ENCODE results near the gene L3MBTL4.

Gene L3MBTL4

DNA sequence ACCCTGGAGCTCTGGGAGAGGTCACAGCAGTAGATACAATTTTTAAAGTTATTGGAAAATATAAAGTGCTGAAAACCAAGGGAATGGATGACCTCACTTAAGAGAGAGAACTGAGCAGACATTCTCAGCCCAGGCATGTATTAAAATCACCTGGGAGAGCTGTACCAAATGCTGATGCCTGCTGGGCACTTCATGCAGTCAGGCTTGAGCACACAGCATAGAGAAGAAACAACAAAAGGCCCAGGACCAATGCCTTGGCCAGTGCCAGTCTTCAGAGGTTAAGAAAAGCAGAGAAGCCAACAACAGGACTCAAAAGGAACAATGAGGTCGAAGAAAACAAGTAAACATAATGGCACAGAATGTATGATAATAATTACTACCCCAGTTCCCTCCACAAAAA, 211.8 kb downstream of the L3MBTL4 start:
- no peaks in the 10 kb centered on the region for H3K27me3 ChIP-seq (ENCODE audit: control insufficient read depth in 1 of 2, insufficient read depth in 1 of 2, low read length in 2 of 2)
- no peak overlapping the region for H3K23ac ChIP-seq (ENCODE audit: low read length in 2 of 2)

GRCh38 chr18:6200204-6200774, 214.4 kb downstream of the L3MBTL4 start:
- Histone ChIP-seq H2BK15ac (ENCODE audit: low read depth, poor library complexity, severe bottlenecking) (no peak overlapping the region), H3K9ac (ENCODE audit: low read length) (no peak overlapping the region), H3K4me2 (ENCODE audit: low read length, poor library complexity, severe bottlenecking) (no peak overlapping the region), H3K36me3 (ENCODE audit: control insufficient read depth in 1 of 2, insufficient read depth in 2 of 2, low read depth in 1 of 2, low read length in 2 of 2) (no peaks in the 10 kb centered on the region), H3K23ac (ENCODE audit: low read length in 2 of 2) (no peak overlapping the region), H2BK5ac (ENCODE audit: low read depth, low read length, poor library complexity, severe bottlenecking) (no peak overlapping the region), H3K4me3 (ENCODE audit: insufficient read depth in 1 of 2, low read depth in 1 of 2, low read length in 2 of 2) (no peak overlapping the region), H4K8ac (ENCODE audit: low read length) (no peak overlapping the region), H3K79me1 (replicated peaks; ENCODE audit: low read length, poor library complexity, severe bottlenecking) (no peaks in the 10 kb centered on the region), H2BK120ac (ENCODE audit: low read depth, low read length) (no peak overlapping the region), H3K9me3 (ENCODE audit: control insufficient read depth, low read length) (no peaks in the 10 kb centered on the region), H3K4ac (ENCODE audit: low read depth in 1 of 2, low read length in 2 of 2) (no peak overlapping the region), H3K18ac (ENCODE audit: low read depth in 1 of 2, low read length in 2 of 2) (no peak overlapping the region), H3K4me1 (ENCODE audit: control insufficient read depth, insufficient read depth, low read depth, low read length) (no peaks in the 10 kb centered on the region), H2BK12ac (ENCODE audit: low read length in 2 of 2) (no peak overlapping the region), H3K27me3 (ENCODE audit: control insufficient read depth in 1 of 2, insufficient read depth in 1 of 2, low read length in 2 of 2) (no peaks in the 10 kb centered on the region), H3K14ac (ENCODE audit: low read length in 2 of 2) (no peak overlapping the region), H3K27ac (ENCODE audit: low read length, poor library complexity, severe bottlenecking) (no peak overlapping the region), H4K91ac (ENCODE audit: low read length) (no peak overlapping the region), H2AFZ (ENCODE audit: low read depth, low read length) (no peak overlapping the region), H2AK5ac (ENCODE audit: low read length, severe bottlenecking) (no peak overlapping the region)
- DNase-seq: no peak
- WGBS: 72% methylated on average over 3 of the region's 4 CpGs

More for the DNA sequence above, 211.8 kb downstream of the L3MBTL4 start:
- Histone ChIP-seq H2BK12ac (ENCODE audit: low read length in 2 of 2) (no peak overlapping the region), H4K91ac (ENCODE audit: low read length) (no peak overlapping the region), H3K4ac (ENCODE audit: low read depth in 1 of 2, low read length in 2 of 2) (no peak overlapping the region), H2BK15ac (ENCODE audit: low read depth, poor library complexity, severe bottlenecking) (no peak overlapping the region), H3K4me2 (ENCODE audit: low read length, poor library complexity, severe bottlenecking) (no peak overlapping the region), H3K79me1 (replicated peaks; ENCODE audit: low read length, poor library complexity, severe bottlenecking) (no peaks in the 10 kb centered on the region), H3K9ac (ENCODE audit: low read length) (no peak overlapping the region), H4K8ac (ENCODE audit: low read length) (no peak overlapping the region), H3K14ac (ENCODE audit: low read length in 2 of 2) (no peak overlapping the region), H3K9me3 (ENCODE audit: control insufficient read depth, low read length) (no peaks in the 10 kb centered on the region), H2BK5ac (ENCODE audit: low read depth, low read length, poor library complexity, severe bottlenecking) (no peak overlapping the region), H3K18ac (ENCODE audit: low read depth in 1 of 2, low read length in 2 of 2) (no peak overlapping the region), H3K36me3 (ENCODE audit: control insufficient read depth in 1 of 2, insufficient read depth in 2 of 2, low read depth in 1 of 2, low read length in 2 of 2) (no peaks in the 10 kb centered on the region), H2AFZ (ENCODE audit: low read depth, low read length) (no peak overlapping the region), H2AK5ac (ENCODE audit: low read length, severe bottlenecking) (no peak overlapping the region), H3K27ac (ENCODE audit: low read length, poor library complexity, severe bottlenecking) (no peak overlapping the region), H3K4me1 (ENCODE audit: control insufficient read depth, insufficient read depth, low read depth, low read length) (no peaks in the 10 kb centered on the region), H3K4me3 (ENCODE audit: insufficient read depth in 1 of 2, low read depth in 1 of 2, low read length in 2 of 2) (no peak overlapping the region), H2BK120ac (ENCODE audit: low read depth, low read length) (no peak overlapping the region)
- DNase-seq: no peak
- WGBS: no CpG with 5 or more reads among the region's 1 CpG

DNA sequence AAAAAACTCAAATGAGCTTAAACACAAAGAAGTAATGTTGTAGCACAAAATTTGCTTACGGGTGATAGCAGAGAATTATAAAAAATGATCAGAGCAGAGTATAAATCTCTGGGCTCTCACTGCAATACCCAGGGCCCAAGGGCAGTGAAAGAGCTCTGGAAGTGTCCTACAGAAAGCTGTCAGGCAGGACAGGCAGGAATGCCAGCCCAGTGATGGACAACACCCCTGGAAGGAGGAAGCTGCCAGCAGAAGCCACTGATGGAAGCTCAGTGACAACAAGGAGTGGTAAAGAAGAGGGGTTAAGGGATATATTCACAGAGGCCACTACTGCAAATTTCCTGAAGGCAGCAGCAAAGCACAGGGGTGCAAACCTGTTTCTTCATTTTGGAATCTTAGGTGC, 214.9 kb downstream of the L3MBTL4 start:
- Histone ChIP-seq H4K8ac (ENCODE audit: low read length) (no peak overlapping the region), H3K4me1 (ENCODE audit: control insufficient read depth, insufficient read depth, low read depth, low read length) (no peaks in the 10 kb centered on the region), H2BK12ac (ENCODE audit: low read length in 2 of 2) (no peak overlapping the region), H2BK15ac (ENCODE audit: low read depth, poor library complexity, severe bottlenecking) (no peak overlapping the region), H3K4me2 (ENCODE audit: low read length, poor library complexity, severe bottlenecking) (no peak overlapping the region), H3K23ac (ENCODE audit: low read length in 2 of 2) (no peak overlapping the region), H2AK5ac (ENCODE audit: low read length, severe bottlenecking) (no peak overlapping the region), H2BK5ac (ENCODE audit: low read depth, low read length, poor library complexity, severe bottlenecking) (no peak overlapping the region), H2BK120ac (ENCODE audit: low read depth, low read length) (no peak overlapping the region), H3K9ac (ENCODE audit: low read length) (no peak overlapping the region), H2AFZ (ENCODE audit: low read depth, low read length) (no peak overlapping the region), H3K27me3 (ENCODE audit: control insufficient read depth in 1 of 2, insufficient read depth in 1 of 2, low read length in 2 of 2) (no peaks in the 10 kb centered on the region), H3K14ac (ENCODE audit: low read length in 2 of 2) (no peak overlapping the region), H3K4me3 (ENCODE audit: insufficient read depth in 1 of 2, low read depth in 1 of 2, low read length in 2 of 2) (no peak overlapping the region), H3K36me3 (ENCODE audit: control insufficient read depth in 1 of 2, insufficient read depth in 2 of 2, low read depth in 1 of 2, low read length in 2 of 2) (no peaks in the 10 kb centered on the region), H3K79me1 (replicated peaks; ENCODE audit: low read length, poor library complexity, severe bottlenecking) (no peaks in the 10 kb centered on the region), H3K4ac (ENCODE audit: low read depth in 1 of 2, low read length in 2 of 2) (no peak overlapping the region), H3K18ac (ENCODE audit: low read depth in 1 of 2, low read length in 2 of 2) (no peak overlapping the region), H4K91ac (ENCODE audit: low read length) (no peak overlapping the region), H3K27ac (ENCODE audit: low read length, poor library complexity, severe bottlenecking) (no peak overlapping the region), H3K9me3 (ENCODE audit: control insufficient read depth, low read length) (no peaks in the 10 kb centered on the region)
- WGBS: 82% methylated on average over 1 of the region's 1 CpG
- no peak for DNase-seq

GRCh38 chr18:6198585-6198984, 216.1 kb downstream of the L3MBTL4 start:
- DNase-seq: no peak
- H3K36me3 ChIP-seq (ENCODE audit: control insufficient read depth in 1 of 2, insufficient read depth in 2 of 2, low read depth in 1 of 2, low read length in 2 of 2): no peaks in the 10 kb centered on the region
- no peak overlapping the region for H2BK12ac ChIP-seq (ENCODE audit: low read length in 2 of 2)
- H3K4me1 ChIP-seq (ENCODE audit: control insufficient read depth, insufficient read depth, low read depth, low read length): no peaks in the 10 kb centered on the region
- no peak overlapping the region for H2BK5ac ChIP-seq (ENCODE audit: low read depth, low read length, poor library complexity, severe bottlenecking)
- H3K27me3 ChIP-seq (ENCODE audit: control insufficient read depth in 1 of 2, insufficient read depth in 1 of 2, low read length in 2 of 2): no peaks in the 10 kb centered on the region
- H2AFZ ChIP-seq (ENCODE audit: low read depth, low read length): no peak overlapping the region
- H3K4me2 ChIP-seq (ENCODE audit: low read length, poor library complexity, severe bottlenecking): no peak overlapping the region
- H3K79me1 ChIP-seq (replicated peaks; ENCODE audit: low read length, poor library complexity, severe bottlenecking): no peaks in the 10 kb centered on the region
- no peak overlapping the region for H2BK15ac ChIP-seq (ENCODE audit: low read depth, poor library complexity, severe bottlenecking)
- no CpG with 5 or more reads among the region's 1 CpG for WGBS
- H3K9ac ChIP-seq (ENCODE audit: low read length): no peak overlapping the region
- no peak overlapping the region for H3K18ac ChIP-seq (ENCODE audit: low read depth in 1 of 2, low read length in 2 of 2)
- no peak overlapping the region for H4K91ac ChIP-seq (ENCODE audit: low read length)
- no peak overlapping the region for H3K4ac ChIP-seq (ENCODE audit: low read depth in 1 of 2, low read length in 2 of 2)
- no peaks in the 10 kb centered on the region for H3K9me3 ChIP-seq (ENCODE audit: control insufficient read depth, low read length)
- no peak overlapping the region for H3K27ac ChIP-seq (ENCODE audit: low read length, poor library complexity, severe bottlenecking)
- no peak overlapping the region for H2BK120ac ChIP-seq (ENCODE audit: low read depth, low read length)
- H3K23ac ChIP-seq (ENCODE audit: low read length in 2 of 2): no peak overlapping the region
- no peak overlapping the region for H3K14ac ChIP-seq (ENCODE audit: low read length in 2 of 2)
- H4K8ac ChIP-seq (ENCODE audit: low read length): no peak overlapping the region
- H3K4me3 ChIP-seq (ENCODE audit: insufficient read depth in 1 of 2, low read depth in 1 of 2, low read length in 2 of 2): no peak overlapping the region
- H2AK5ac ChIP-seq (ENCODE audit: low read length, severe bottlenecking): no peak overlapping the region
